Suprapubic skin (tissue), 4 donors: ENCODE data around the gene CDON. TPM values are rescaled to one million over a fixed set of nuclear protein-coding genes. Genes with fewer than 3 reads are reported as not detected.

Experiments
- DNase-seq, 2 donors: peaks; one replicate each; pipeline ENCODE4 v3.0.0-alpha.2; 2019; ENCODE audit warnings: low spot score in 2 of 2
- H3K27ac ChIP-seq: fragments of 200-600 bp; sonication (generic); one replicate; pipeline ENCODE4 v1.5.1; 2019
- H3K27me3 ChIP-seq: fragments of 200-600 bp; sonication (generic); one replicate; pipeline ENCODE4 v1.5.1; 2019
- H3K36me3 ChIP-seq: fragments of 200-600 bp; sonication (generic); one replicate; pipeline ENCODE4 v1.5.1; 2019
- H3K4me1 ChIP-seq: fragments of 200-600 bp; sonication (generic); one replicate; pipeline ENCODE4 v1.5.1; 2019
- H3K4me3 ChIP-seq: fragments of 200-600 bp; sonication (generic); one replicate; pipeline ENCODE4 v1.5.1; 2019; ENCODE audit warnings: mild to moderate bottlenecking
- H3K9me3 ChIP-seq: fragments of 200-600 bp; sonication (generic); one replicate; pipeline ENCODE4 v1.5.1; 2019
- EP300 ChIP-seq: sonication (generic); formaldehyde crosslinking; IDR thresholded peaks from one replicate; pipeline ENCODE4 v1.6.1; 2017; ENCODE audit warnings: antibody characterized with exemption
- POLR2A ChIP-seq, 2 donors: fragments of 450-650 bp; IDR thresholded peaks; one replicate each; pipeline ENCODE4 v1.6.1; 2017; ENCODE audit warnings: antibody characterized with exemption in 2 of 2, mild to moderate bottlenecking in 2 of 2, moderate library complexity in 2 of 2
- POLR2AphosphoS5 ChIP-seq, 3 donors: sonication (generic); formaldehyde crosslinking; IDR thresholded peaks; one replicate each; pipeline ENCODE4 v1.6.1; 2017; ENCODE audit warnings: antibody characterized with exemption in 3 of 3
- WGBS: methylation state at CpG from one replicate; pipeline ENCODE4 v1.1.5; 2018; 5-methylcytosine and 5-hydroxymethylcytosine counted together
- total RNA-seq, 4 donors: library from RNA; depleted of rRNA; stranded (reverse); fragments of >200 nt; gene quantifications; one replicate each; pipeline ENCODE4 v1.1.0, GENCODE V29; 2016
- TF ChIP-seq, protein P1 (sequence below), 2 donors: fragments of 200-600 bp in 1 of 2; fragments of 450-650 bp in 1 of 2; sonication (generic) in 1 of 2; IDR thresholded peaks; one replicate each; pipeline ENCODE4 v1.5.1; 2016 to 2019; ENCODE audit warnings: antibody characterized with exemption in 2 of 2, mild to moderate bottlenecking in 1 of 2, moderate library complexity in 1 of 2

Gene CDON
- total RNA-seq, 4 donors from 2014 or later, result 27.6 to 67.4 (median 43.1) TPM

DNA sequence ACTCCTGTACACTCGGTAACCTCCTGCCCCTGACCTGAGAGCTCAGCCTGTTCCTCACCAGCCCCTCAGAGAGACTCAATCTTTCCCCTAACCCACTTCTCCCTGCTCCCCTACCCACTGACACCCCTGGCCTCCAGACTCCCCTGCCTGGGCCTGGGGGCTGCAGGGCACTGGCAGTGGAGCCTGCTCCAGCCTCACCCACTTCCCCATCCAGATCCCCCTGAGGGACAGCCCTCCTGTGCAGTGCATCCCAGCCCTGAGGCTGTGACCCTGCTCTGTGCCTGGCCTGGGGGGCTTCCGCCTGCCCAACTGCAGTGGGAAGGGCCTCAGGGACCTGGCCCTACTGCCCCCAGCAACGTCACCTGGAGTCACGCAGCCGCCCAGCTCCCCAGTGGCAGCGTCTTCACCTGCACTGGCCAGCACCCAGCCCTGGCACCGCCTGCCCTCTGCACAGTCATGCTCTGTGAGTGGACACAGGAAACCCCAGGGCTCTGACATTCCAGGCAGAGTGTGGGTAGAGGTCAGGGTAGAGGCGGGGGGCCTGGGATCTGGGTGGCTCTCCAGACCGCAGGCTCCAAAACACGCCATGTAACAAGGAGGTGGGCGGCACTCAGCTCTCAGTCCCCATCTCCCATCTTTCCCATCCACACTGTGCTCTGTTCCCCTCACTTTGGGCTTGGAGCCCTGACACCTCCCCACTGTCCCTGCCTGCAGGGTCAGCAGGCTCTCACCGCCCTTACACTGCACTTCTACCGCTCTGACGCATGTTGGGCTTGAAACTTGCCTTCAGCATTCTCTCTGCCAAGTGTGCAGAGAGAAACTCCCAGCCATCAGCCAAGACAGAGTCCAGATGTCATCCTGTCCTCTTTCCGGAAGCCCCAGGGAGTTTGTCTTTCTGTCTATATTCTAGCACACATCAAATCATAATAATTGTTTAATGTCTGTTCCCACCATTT, 111.7 kb downstream of the CDON start:
- TF ChIP-seq EP300, result no peak
- peak in 1 of 3 donors; percentile 58 for TF ChIP-seq POLR2AphosphoS5 (IDR thresholded peaks at IDR 0.05)
- Histone ChIP-seq H3K27me3 (no peaks in the 10 kb centered on the region), H3K4me1 (peaks cover 36% of the 10 kb centered on the region), H3K36me3 (no peaks in the 10 kb centered on the region), H3K9me3 (no peaks in the 10 kb centered on the region), H3K4me3 (no peak overlapping the region), H3K27ac (peak overlapping the region; percentile 63)
- DNase-seq, result no peak
- 42% methylated on average over 9 of the region's 15 CpGs for WGBS

DNA sequence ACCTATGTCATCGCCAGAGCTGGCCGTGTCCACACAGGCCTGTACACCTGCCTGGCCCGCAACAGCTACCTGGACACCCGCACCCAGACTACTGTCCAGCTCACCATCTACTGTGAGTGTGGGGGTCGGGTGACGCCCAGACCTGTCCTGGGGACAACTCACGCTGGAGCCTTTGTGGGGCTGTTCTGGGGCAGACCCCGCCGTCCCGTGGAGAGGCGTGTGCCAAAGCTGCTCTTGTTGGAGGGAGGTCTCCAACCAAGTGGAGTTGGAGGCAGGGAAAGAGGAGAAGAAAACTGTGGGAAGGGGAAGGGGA, 112.5 kb downstream of the CDON start:
- Histone ChIP-seq H3K27ac (no peak overlapping the region), H3K4me3 (no peak overlapping the region), H3K9me3 (no peaks in the 10 kb centered on the region), H3K36me3 (no peaks in the 10 kb centered on the region), H3K4me1 (peaks cover 36% of the 10 kb centered on the region), H3K27me3 (no peaks in the 10 kb centered on the region)
- no peak for DNase-seq
- TF ChIP-seq, protein P1, sequence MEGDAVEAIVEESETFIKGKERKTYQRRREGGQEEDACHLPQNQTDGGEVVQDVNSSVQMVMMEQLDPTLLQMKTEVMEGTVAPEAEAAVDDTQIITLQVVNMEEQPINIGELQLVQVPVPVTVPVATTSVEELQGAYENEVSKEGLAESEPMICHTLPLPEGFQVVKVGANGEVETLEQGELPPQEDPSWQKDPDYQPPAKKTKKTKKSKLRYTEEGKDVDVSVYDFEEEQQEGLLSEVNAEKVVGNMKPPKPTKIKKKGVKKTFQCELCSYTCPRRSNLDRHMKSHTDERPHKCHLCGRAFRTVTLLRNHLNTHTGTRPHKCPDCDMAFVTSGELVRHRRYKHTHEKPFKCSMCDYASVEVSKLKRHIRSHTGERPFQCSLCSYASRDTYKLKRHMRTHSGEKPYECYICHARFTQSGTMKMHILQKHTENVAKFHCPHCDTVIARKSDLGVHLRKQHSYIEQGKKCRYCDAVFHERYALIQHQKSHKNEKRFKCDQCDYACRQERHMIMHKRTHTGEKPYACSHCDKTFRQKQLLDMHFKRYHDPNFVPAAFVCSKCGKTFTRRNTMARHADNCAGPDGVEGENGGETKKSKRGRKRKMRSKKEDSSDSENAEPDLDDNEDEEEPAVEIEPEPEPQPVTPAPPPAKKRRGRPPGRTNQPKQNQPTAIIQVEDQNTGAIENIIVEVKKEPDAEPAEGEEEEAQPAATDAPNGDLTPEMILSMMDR (IDR thresholded peaks at IDR 0.05), result no peak
- TF ChIP-seq POLR2AphosphoS5 (IDR thresholded peaks at IDR 0.05) (no peak), EP300 (no peak), POLR2A (IDR thresholded peaks at IDR 0.05) (no peak)
- 86% methylated on average over 11 of the region's 11 CpGs for WGBS

DNA sequence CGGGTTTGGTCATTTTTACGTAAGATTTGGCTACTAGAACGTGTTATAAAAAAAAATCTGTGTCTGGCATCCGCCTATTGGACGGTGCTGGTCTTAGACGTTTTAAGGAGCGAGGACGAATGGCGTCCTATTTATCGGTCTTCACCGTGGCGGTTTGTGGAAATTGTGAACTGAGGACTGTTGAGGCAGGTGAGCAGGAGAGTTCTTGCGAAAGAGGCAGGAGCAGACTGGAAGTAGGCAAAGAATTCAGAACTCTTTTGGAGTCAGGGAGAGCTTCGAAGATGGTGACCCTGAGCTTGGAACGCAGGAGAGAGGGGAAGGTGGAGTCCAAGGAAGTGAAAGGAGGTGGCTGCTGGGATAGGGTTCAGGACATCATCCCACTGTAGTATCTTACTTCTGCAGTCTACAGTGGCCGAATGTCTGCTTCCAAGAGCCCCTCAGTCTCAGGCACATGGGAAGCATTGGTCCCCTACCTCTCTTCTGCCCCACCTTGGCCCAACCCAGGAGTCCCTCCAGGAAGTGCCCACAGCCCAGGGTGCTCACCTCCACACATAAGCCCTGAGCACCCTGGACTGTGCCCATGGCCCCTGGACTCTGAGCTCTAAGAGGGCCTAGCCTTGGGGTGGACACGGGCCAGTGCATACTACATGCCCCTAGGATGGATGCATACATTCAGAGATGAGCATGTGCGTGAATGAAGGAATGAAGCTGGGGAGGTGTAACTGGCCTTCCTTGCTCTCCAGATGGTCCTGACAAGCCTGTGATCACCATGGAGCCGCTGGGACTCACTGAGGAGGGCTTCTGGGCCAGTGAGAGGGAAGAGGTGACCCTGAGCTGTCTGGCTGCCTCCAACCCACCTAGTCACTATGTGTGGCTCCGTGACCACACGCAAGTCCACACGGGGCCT, 113.1 kb downstream of the CDON start:
- Histone ChIP-seq H3K4me1 (peaks cover 36% of the 10 kb centered on the region), H3K27ac (no peak overlapping the region), H3K36me3 (no peaks in the 10 kb centered on the region), H3K27me3 (no peaks in the 10 kb centered on the region), H3K9me3 (no peaks in the 10 kb centered on the region), H3K4me3 (no peak overlapping the region)
- 89% methylated on average over 22 of the region's 22 CpGs for WGBS
- DNase-seq, result no peak
- TF ChIP-seq, protein P1 (IDR thresholded peaks at IDR 0.05), result no peak
- TF ChIP-seq POLR2AphosphoS5 (IDR thresholded peaks at IDR 0.05) (no peak), POLR2A (IDR thresholded peaks at IDR 0.05) (no peak), EP300 (no peak)

DNA sequence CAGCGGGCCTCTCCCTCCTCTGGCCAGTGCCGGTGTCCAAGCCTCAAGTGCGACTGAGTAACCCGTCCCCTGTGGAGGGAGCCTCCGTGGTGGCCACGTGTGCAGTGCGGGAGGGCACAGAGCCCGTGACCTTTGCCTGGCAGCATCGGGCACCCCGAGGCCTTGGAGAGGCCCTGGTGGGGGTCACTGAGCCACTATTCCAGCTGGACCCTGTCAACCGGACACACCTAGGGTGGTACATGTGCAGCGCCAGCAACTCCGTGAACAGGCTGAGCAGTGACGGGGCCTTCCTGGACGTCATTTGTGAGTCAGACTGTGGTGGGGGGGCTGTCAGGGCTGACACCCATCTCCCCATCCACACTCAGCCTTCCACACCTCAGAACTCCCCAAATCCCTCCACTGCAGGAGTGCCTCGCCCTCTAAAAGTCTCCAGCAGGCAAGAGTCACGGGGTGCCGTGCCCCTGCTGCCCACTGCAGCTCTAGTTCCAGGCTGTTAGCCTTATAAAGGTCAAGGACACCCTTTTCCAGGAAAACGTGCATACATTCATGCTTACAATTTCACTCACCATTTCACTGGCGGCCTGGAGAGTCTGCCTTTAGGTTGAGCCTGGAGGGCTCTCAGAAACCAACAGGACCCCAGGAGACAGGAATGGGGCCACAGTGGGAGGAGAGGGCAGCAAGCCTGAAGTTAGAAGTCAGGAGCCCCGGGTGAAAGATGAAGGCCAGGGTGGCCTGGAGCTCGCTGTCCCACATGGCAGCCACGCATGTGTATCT, 114.2 kb downstream of the CDON start:
- no peak for DNase-seq
- no peak overlapping the region for H3K27ac ChIP-seq
- H3K36me3 ChIP-seq, result no peaks in the 10 kb centered on the region
- no peaks in the 10 kb centered on the region for H3K27me3 ChIP-seq
- no peaks in the 10 kb centered on the region for H3K9me3 ChIP-seq
- peaks cover 28% of the 10 kb centered on the region for H3K4me1 ChIP-seq
- no peak overlapping the region for H3K4me3 ChIP-seq
- no peak for TF ChIP-seq EP300
- no peak for TF ChIP-seq POLR2A (IDR thresholded peaks at IDR 0.05)
- 84% methylated on average over 14 of the region's 23 CpGs for WGBS

DNA sequence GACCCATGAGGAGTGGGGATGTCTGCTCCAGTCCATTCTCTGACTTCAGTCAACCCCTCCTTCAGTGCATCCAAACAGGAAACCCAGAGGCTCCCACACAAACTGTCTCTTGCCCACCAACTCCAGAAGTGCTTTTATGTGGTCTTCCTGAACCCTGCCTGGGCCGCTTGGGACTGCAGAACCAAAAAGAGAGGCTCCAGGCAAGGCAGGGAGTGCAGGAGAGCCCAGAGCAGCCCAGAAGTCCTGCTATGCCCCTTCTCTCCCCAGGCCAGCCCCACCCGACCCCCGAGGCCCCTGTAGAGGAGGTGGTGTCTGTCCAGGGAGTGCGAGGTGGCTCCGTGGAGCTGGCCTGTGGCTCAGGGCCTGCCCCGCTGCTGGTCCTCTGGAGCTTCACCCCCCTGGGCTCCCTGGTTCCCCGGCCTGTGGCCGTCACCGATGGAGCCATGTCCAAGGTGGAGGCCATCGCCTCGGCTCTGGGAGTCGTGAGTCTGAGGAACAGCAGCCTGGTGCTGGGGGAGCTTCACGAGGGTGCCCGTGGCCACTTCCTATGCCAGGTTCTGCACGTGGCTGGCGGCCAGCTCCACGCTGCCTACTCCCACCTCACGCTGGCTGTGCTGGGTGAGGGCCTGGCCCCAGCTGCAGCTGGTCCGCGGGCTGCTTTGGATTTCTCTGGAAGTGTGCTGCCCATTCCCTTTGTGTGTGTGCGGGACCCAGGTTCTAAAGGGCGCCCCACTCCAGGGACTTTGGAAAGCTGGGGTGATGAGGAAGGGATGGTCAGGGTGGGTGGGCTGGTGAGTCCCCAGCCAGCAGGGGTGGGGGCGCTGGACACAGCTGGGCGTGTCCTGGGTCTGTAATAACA, 115.0 kb downstream of the CDON start:
- no peak for DNase-seq
- Histone ChIP-seq H3K4me1 (peaks cover 21% of the 10 kb centered on the region), H3K4me3 (no peak overlapping the region), H3K9me3 (no peaks in the 10 kb centered on the region), H3K27ac (no peak overlapping the region), H3K27me3 (no peaks in the 10 kb centered on the region), H3K36me3 (no peaks in the 10 kb centered on the region)
- no peak for TF ChIP-seq EP300
- TF ChIP-seq, protein P1 (IDR thresholded peaks at IDR 0.05), result no peak
- no peak for TF ChIP-seq POLR2AphosphoS5 (IDR thresholded peaks at IDR 0.05)
- TF ChIP-seq POLR2A (IDR thresholded peaks at IDR 0.05), result no peak
- WGBS, result 69% methylated on average over 2 of the region's 24 CpGs
